ENCODE measurements around the gene RNF111. TPM values are rescaled to one million over a fixed set of nuclear protein-coding genes. Genes with fewer than 3 reads are reported as not detected.

The RNF111 gene
- total and polyA plus RNA-seq, 10 of the 15 experiments (the other 5 are each of a cell fraction or from before 2014, with no cell fraction given) = 8.6 to 34.7 (median 15.7) TPM

DNA sequence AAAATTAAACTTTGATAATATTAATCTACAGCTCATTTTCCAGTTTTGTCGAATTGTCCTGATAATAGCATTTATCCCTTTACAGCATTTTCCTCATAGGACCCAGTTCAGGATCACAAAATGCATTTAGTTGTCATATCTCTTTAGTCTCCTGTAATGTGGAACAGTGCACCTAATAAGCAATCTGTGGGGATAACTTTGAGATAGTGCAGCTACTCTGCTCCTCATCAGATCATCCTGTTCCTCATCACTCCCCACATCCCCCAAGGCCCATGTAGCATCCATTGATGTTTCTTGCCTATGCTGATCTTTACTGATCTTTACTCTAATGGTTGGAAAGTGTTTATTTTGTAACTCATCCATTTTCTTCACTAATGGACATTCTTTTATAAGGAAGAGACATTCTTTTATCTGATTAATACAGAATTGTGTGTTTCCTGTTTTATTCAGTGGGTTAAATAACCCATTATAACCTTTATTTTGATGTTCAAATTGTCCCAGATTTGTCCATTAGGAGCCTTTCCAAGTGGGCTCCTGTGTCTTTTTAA is 7.5 kb downstream of the RNF111 start:
- SMC1A ChIA-PET (ENCODE audit: uncharacterized antibody, unreplicated experiment) = interaction anchor here (0.9 kb wide), 1 partner anchor 9 kb away, joined by 3 read pairs; no protein-coding TSS in a partner anchor
- RAD21 ChIA-PET (ENCODE audit: unreplicated experiment) = no interaction called here
- Histone ChIP-seq H3K27me3 (replicated peaks in 1 of 2; ENCODE audit: control insufficient read depth in 2 of 2, insufficient read depth in 2 of 2, low read length in 1 of 2) (no peaks in the 10 kb centered on the region), H3K4me2 (ENCODE audit: control insufficient read depth, insufficient read depth) (no peak overlapping the region), H3K9me3 (replicated peaks; ENCODE audit: control insufficient read depth, insufficient read depth, low read length) (no peaks in the 10 kb centered on the region; the same call in 1 of the 3 replicates), H3K4me3 (no peak overlapping the region), H3K79me2 (ENCODE audit: control insufficient read depth, insufficient read depth, low read length) (peaks cover 80% of the 10 kb centered on the region), H3K4me1 (ENCODE audit: control insufficient read depth, insufficient read depth, low read length) (peaks cover 6% of the 10 kb centered on the region; the same call in 1 of the 2 replicates), H3K27ac (ENCODE audit: control insufficient read depth, insufficient read depth) (no peak overlapping the region), H3K36me3 (ENCODE audit: control insufficient read depth in 2 of 2, insufficient read depth in 2 of 2, low read length in 1 of 2) (peaks cover 0 to 14% of the 10 kb centered on the region in 2 experiments; a peak in 2 of 4 replicates), H3K9ac (ENCODE audit: control insufficient read depth, insufficient read depth, low read length) (no peak overlapping the region), H4K20me1 (ENCODE audit: control insufficient read depth, insufficient read depth) (no peaks in the 10 kb centered on the region), H2AFZ (ENCODE audit: control insufficient read depth, low read depth, low read length) (no peak overlapping the region)
- intact Hi-C loops (cut with micrococcal nuclease; ENCODE audit: unreplicated experiment) = no loop called here
- ATAC-seq (peak; percentile 20; the same call in 1 of the 3 replicates), FAIRE-seq (no peak), DNase-seq (ENCODE audit: low read depth, low spot score) (no peak)
- CTCF ChIA-PET = no interaction called here
- in situ Hi-C loops (cut with MboI) = no loop called here
- POLR2A ChIA-PET = interaction anchor here (0.7 kb wide), 1 partner anchor 58 kb away, joined by 3 read pairs; no protein-coding TSS in a partner anchor
- WGBS (ENCODE audit: insufficient coverage, insufficient replicate concordance, low lambda C conversion rate, missing lambda C conversion rate) = 100% methylated on average over 1 of the region's 1 CpG
- BruUV-seq (replicated peaks) = no TSS peak
- TF ChIP-seq EP300 (IDR thresholded peaks at IDR 0.05; ENCODE audit: borderline replicate concordance in 1 of 2, control insufficient read depth in 1 of 2, low read depth in 2 of 2, low read length in 2 of 2) = no peak
- TF ChIP-seq, protein P1, sequence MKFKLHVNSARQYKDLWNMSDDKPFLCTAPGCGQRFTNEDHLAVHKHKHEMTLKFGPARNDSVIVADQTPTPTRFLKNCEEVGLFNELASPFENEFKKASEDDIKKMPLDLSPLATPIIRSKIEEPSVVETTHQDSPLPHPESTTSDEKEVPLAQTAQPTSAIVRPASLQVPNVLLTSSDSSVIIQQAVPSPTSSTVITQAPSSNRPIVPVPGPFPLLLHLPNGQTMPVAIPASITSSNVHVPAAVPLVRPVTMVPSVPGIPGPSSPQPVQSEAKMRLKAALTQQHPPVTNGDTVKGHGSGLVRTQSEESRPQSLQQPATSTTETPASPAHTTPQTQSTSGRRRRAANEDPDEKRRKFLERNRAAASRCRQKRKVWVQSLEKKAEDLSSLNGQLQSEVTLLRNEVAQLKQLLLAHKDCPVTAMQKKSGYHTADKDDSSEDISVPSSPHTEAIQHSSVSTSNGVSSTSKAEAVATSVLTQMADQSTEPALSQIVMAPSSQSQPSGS (IDR thresholded peaks at IDR 0.05; ENCODE audit: low read length) = no peak
- TF ChIP-seq RB1 (IDR thresholded peaks at IDR 0.05; ENCODE audit: borderline replicate concordance) = no peak
- TF ChIP-seq ZNF207 (IDR thresholded peaks at IDR 0.05; ENCODE audit: borderline replicate concordance) = no peak
- no peak for TF ChIP-seq FOXK2 (IDR thresholded peaks at IDR 0.05)
- TF ChIP-seq CUX1 (IDR thresholded peaks at IDR 0.05; ENCODE audit: insufficient replicate concordance, low read depth, low read length) = no peak
- TF ChIP-seq SIX5 (IDR thresholded peaks at IDR 0.05; ENCODE audit: low read depth, low read length, severe bottlenecking) = no peak
- TF ChIP-seq ZBTB4 (CRISPR knock-in tag; IDR thresholded peaks at IDR 0.05) = no peak
- no peak for TF ChIP-seq FOXM1 (IDR thresholded peaks at IDR 0.05; ENCODE audit: low read depth, low read length)
- no peak for TF ChIP-seq LARP7 (IDR thresholded peaks at IDR 0.05)
- TF ChIP-seq RAD51 (IDR thresholded peaks at IDR 0.05) = no peak
- TF ChIP-seq IRF5 (IDR thresholded peaks at IDR 0.05; ENCODE audit: borderline replicate concordance) = no peak

Measured in GM12878 (cell line).